Uterus (tissue), 2 donors: ENCODE measurements around the gene PUDP.

Source experiments
- CTCF ChIP-seq, 4 experiments: fragments of 200-600 bp in 2 of 4; fragments of 450-650 bp in 2 of 4; sonication (generic) in 2 of 4; IDR thresholded peaks; one replicate each; pipeline ENCODE4 v1.5.1; 2016 to 2019; ENCODE audit warnings: antibody characterized with exemption in 4 of 4, mild to moderate bottlenecking in 2 of 4, moderate library complexity in 1 of 4
- POLR2A ChIP-seq, 2 donors: fragments of 450-650 bp; IDR thresholded peaks; one replicate each; pipeline ENCODE4 v1.6.1; 2016; ENCODE audit warnings: antibody characterized with exemption in 2 of 2, mild to moderate bottlenecking in 1 of 2, moderate library complexity in 1 of 2

DNA sequence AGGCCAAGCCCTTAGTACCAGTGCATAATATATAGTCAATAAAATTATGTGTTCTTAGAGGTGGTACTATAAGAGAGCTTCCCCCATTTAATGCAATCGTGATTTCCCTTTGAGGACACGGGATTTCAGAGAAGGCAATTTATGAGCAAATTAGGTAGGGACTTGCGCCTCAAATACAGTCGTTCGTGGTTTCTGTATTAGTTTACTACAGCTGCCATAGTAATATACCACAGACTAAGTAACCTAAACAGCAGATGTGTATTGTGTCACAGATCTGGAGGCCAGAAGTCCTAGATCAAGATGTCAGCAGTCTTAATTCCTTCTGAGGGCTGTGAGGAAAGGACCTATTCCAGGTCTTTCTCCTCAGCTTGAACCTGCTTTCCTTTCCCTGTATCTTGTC is 1.5 kb upstream of the PUDP start:
- TF ChIP-seq POLR2A (IDR thresholded peaks at IDR 0.05): no peak
- no peak for TF ChIP-seq CTCF (IDR thresholded peaks at IDR 0.05)
